KOPT-K1 (cell line): ENCODE results near the gene SLC35A2.
"Not testable (repeated sequence)": the region's sequence is repeated elsewhere in the genome, so short reads cannot be mapped to it uniquely, and the experiment has no call there.

Source experiments
- H3K27ac ChIP-seq: fragments of 200-600 bp; sonication (generic); 2 replicates; pipeline ENCODE4 v1.5.1; 2016; ENCODE audit warnings: antibody characterized with exemption, mild to moderate bottlenecking, low read depth, low read length; ENCODE audit not compliant: poor library complexity, severe bottlenecking
- H3K36me3 ChIP-seq: fragments of 200-600 bp; sonication (generic); 2 replicates; pipeline ENCODE4 v1.5.1; 2017; ENCODE audit warnings: antibody characterized with exemption, mild to moderate bottlenecking, low read length, moderate library complexity; ENCODE audit not compliant: insufficient read depth
- H3K9me3 ChIP-seq: fragments of 200-600 bp; sonication (generic); 2 replicates; pipeline ENCODE4 v1.5.1; 2017; ENCODE audit warnings: antibody characterized with exemption, low read length, mild to moderate bottlenecking; ENCODE audit not compliant: insufficient read depth, poor library complexity, severe bottlenecking

SLC35A2 gene

DNA sequence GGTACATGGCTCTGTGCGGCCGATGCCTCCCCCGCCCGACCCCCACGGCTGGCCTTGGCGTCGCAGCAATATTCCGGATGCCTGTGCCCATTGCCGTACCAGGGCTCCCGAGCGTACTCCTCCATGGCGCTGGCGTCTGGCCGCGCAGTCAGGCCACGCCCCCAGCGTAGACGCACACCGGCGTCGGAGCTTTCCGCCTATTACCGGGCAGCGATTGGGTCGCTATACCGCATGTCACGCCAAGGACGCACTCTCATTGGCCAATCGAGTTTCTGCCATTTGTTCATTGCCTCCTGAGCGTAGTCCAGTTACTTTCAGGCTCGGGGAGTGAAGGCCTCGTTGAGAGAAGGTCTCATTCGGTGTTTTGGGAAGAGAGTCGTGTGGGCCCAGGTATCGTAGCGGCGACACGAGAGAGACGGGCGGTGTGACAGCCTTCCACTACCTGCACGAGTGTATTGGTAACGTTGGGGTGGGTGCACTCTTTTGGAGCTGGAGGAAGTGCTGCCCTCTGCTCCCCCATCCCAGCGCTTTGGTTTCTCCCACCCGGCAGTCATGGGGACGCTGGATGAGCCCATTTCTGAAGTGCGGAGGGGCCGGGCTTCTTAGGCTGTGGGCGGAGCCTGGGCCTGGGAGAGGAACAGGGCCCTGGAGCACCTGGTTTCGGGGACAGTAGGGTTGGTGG lies 13.7 kb downstream of the SLC35A2 start, which contains the start of the genes PQBP1 and TIMM17B:
TSS of gene PQBP1 (plus strand) at position 306 of the 682 bp plus-strand sequence. CDS start 580 bp downstream, outside the sequence.
TSS of gene TIMM17B (minus strand) at position 144 of the 682 bp plus-strand sequence. CDS start at position 125, 19 bp downstream.
- Histone ChIP-seq H3K9me3 (no peaks in the 10 kb centered on the region), H3K36me3 (peaks cover 47% of the 10 kb centered on the region), H3K27ac (peak within 1 kb of the TSS; percentile 93)

- Histone ChIP-seq H3K27ac (peak overlapping the region; percentile 93), H3K9me3 (no peaks in the 10 kb centered on the region), H3K36me3 (peaks cover 44% of the 10 kb centered on the region)
Measured at GRCh38 chrX:48897157-48897624, 14.3 kb downstream of the SLC35A2 start.

GRCh38 chrX:48896611-48897011 lies 14.8 kb downstream of the SLC35A2 start:
- H3K27ac ChIP-seq, result peak overlapping the region; percentile 93
- no peaks in the 10 kb centered on the region for H3K9me3 ChIP-seq

GRCh38 chrX:48894891-48895290 lies 16.6 kb downstream of the SLC35A2 start:
- Histone ChIP-seq H3K27ac (no peak overlapping the region), H3K9me3 (no peaks in the 10 kb centered on the region), H3K36me3 (peaks cover 27% of the 10 kb centered on the region)

More at GRCh38 chrX:48896611-48897011, 14.8 kb downstream of the SLC35A2 start:
- peaks cover 38% of the 10 kb centered on the region for H3K36me3 ChIP-seq

DNA sequence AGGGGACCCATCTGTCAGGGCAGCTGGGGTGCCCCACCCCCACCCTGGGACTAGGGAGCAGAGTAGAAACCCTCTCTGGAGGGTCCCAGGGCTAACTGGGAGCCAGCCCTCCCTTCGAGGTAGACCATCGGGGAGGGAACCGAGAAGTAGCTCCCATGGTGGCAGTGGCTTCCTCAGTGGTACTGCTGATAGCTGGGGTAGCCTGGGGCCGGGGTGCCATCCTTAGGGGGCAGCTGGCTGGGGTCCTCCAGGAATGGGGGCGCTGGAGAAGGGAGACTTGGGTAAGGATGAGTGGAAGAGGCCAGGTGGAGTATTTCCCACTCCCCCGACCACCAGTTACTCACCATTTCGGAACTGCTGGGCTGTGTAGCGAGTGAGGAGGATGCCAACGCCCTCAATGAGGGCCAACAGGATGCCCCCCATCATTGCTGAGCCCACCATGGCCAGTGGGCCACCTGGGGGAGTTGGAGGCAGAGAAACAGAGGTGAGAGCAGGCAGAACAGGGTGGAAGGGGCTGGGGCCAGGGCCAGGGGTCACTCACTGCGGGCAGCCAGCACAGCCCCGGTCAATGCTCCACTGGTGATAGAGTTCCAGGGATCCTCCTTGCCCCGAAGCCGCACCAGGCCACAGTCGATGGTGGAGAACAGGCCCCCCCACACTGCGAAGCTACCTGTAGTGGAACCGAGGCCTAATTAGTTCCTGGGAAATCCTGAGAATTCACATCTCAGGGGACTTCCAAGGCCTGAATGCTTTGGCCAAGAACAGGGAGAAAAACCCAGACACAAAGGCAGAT lies 17.7 kb downstream of the SLC35A2 start:
- H3K27ac ChIP-seq, result no peak overlapping the region
- H3K9me3 ChIP-seq, result no peaks in the 10 kb centered on the region
- peaks cover 19% of the 10 kb centered on the region for H3K36me3 ChIP-seq

GRCh38 chrX:48892896-48893295 lies 18.6 kb downstream of the SLC35A2 start:
- H3K9me3 ChIP-seq, result no peaks in the 10 kb centered on the region
- H3K36me3 ChIP-seq, result peaks cover 19% of the 10 kb centered on the region
- no peak overlapping the region for H3K27ac ChIP-seq

DNA sequence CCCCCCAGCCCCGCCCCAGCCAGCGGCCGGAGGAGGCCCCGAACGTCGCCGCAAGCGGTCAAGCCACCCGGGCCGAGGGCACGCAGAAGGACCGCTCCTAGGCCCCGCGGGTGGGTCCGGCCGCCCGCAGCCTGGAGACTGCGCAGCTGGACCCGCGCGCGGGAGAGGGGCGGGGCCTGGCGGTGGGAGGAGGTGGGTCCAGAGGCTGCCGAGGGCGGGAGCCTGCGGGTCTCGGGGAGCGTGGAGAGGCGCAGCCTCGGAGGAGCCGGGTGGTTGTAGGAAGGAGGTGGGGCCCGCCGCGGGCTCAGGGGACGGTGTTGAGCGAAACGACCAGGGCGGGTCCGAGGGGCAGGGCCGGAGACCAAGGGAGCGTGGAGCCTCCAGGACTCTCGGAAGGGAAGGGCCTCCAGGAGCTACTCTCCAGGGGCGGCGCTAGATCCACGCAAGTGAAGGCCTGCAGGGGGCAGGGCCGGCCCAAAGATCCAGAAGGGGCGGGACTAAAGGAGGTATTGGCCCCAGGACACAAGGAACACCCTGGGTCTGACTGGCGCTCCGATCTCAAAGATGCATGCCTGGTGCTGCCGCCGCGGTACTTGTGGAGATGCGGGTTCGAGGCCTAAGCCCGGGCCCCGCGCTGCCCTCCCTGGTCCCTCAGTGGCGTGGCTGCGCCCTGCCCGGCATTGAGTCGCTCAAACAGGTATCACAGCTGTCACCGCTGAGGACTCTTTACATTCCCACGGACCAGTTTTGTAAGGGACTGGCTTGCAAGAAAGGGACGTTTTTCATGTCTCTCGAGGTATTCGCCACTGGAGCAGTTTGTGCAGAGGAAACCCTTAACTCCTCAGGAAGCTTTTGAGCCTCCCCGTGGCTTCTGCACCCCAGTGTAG lies 19.8 kb downstream of the SLC35A2 start:
- Histone ChIP-seq H3K36me3 (peaks cover 19% of the 10 kb centered on the region), H3K27ac (no peak overlapping the region), H3K9me3 (no peaks in the 10 kb centered on the region)

GRCh38 chrX:48890934-48891401 lies 20.5 kb downstream of the SLC35A2 start:
- Histone ChIP-seq H3K9me3 (no peaks in the 10 kb centered on the region), H3K36me3 (peaks cover 19% of the 10 kb centered on the region), H3K27ac (no peak overlapping the region)

GRCh38 chrX:48890296-48890925 lies 21.0 kb downstream of the SLC35A2 start:
- H3K27ac ChIP-seq, result no peak overlapping the region
- H3K36me3 ChIP-seq, result peaks cover 19% of the 10 kb centered on the region
- no peaks in the 10 kb centered on the region for H3K9me3 ChIP-seq

GRCh38 chrX:48886586-48886985 lies 24.9 kb downstream of the SLC35A2 start:
- H3K27ac ChIP-seq, H3K9me3 ChIP-seq, H3K36me3 ChIP-seq: not testable (repeated sequence)

- Histone ChIP-seq H3K9me3 (no peaks in the 10 kb centered on the region), H3K27ac (no peak overlapping the region), H3K36me3 (no peaks in the 10 kb centered on the region)
Measured at GRCh38 chrX:48883729-48884128, 27.7 kb downstream of the SLC35A2 start.

- H3K36me3 ChIP-seq, H3K9me3 ChIP-seq, H3K27ac ChIP-seq: not testable (repeated sequence)
Measured at GRCh38 chrX:48876944-48877343, 34.5 kb downstream of the SLC35A2 start.

DNA sequence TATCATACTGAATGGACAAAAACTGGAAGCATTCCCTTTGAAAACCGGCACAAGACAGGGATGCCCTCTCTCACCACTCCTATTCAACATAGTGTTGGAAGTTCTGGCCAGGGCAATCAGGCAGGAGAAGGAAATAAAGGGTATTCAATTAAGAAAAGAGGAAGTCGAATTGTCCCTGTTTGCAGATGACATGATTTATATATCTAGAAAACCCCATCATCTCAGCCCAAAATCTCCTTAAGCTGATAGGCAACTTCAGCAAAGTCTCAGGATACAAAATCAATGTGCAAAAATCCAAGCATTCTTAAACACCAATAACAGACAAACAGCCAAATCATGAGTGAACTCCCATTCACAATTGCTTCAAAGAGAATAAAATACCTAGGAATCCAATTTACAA lies 39.4 kb downstream of the SLC35A2 start:
- H3K9me3 ChIP-seq, H3K36me3 ChIP-seq, H3K27ac ChIP-seq: not testable (repeated sequence)

DNA sequence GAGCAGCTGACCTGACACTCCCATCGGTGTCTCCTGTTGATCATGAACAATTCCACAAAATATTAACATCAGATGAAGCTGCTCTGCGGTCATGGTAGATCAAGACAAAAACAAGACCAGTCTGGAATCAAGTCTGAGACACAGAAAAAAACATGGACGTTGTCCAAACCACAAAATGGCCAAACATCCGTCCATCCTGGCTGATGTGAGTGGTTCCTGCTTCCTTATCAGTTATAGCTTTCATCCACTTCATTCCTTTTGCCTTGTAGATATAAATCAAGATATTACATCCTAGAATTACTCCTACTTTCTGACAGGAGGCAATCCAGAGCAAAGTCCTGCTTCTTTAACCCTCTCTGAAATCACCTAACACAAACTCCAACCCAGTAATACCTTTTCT lies 47.2 kb downstream of the SLC35A2 start:
- Histone ChIP-seq H3K36me3 (no peaks in the 10 kb centered on the region), H3K27ac (no peak overlapping the region), H3K9me3 (no peaks in the 10 kb centered on the region)
